GM18951 (cell line): ENCODE measurements around the gene DIP2A.

Source experiments
- POLR2A ChIP-seq: IDR thresholded peaks from 4 replicates; pipeline ENCODE4 v1.6.1; 2011; ENCODE audit warnings: mild to moderate bottlenecking; ENCODE audit not compliant: insufficient read length, insufficient read depth; ENCODE audit errors: extremely low read depth
- in situ Hi-C: fragments of 300-500 bp; cut with MboI; formaldehyde crosslinking; loops from one replicate; pipeline ENCODE4 v1.12.0; 2022; ENCODE audit warnings: low sequenced_read_pairs, mixed read lengths, inconsistent platforms; ENCODE audit not compliant: unreplicated experiment

The DIP2A gene

GRCh38 chr21:46468108-46468774 lies 9.6 kb downstream of the DIP2A start:
- TF ChIP-seq POLR2A = no peak
- in situ Hi-C loops = no loop called here

- in situ Hi-C loops = no loop called here
- TF ChIP-seq POLR2A = no peak
These were observed 10.6 kb downstream of the DIP2A start for GRCh38 chr21:46469275-46469674.

- in situ Hi-C loops = no loop called here
These were observed 12.8 kb downstream of the DIP2A start for GRCh38 chr21:46471514-46471913.

GRCh38 chr21:46472246-46472645 lies 13.6 kb downstream of the DIP2A start:
- in situ Hi-C loops = no loop called here
- no peak for TF ChIP-seq POLR2A

More at GRCh38 chr21:46471514-46471913, 12.8 kb downstream of the DIP2A start:
- no peak for TF ChIP-seq POLR2A

- no peak for TF ChIP-seq POLR2A
- in situ Hi-C loops = no loop called here
These were observed 15.7 kb downstream of the DIP2A start for GRCh38 chr21:46474382-46474781.

- TF ChIP-seq POLR2A = no peak
- in situ Hi-C loops = no loop called here
These were observed 16.6 kb downstream of the DIP2A start for GRCh38 chr21:46475296-46475695.

- in situ Hi-C loops = no loop called here
- no peak for TF ChIP-seq POLR2A
These were observed 19.1 kb downstream of the DIP2A start for GRCh38 chr21:46477765-46478164.

- in situ Hi-C loops = no loop called here
- TF ChIP-seq POLR2A = no peak
These were observed 20.2 kb downstream of the DIP2A start for GRCh38 chr21:46478910-46479309.

GRCh38 chr21:46480466-46480865 lies 21.8 kb downstream of the DIP2A start:
- in situ Hi-C loops = no loop called here
- no peak for TF ChIP-seq POLR2A

- no peak for TF ChIP-seq POLR2A
- in situ Hi-C loops = no loop called here
These were observed 23.6 kb downstream of the DIP2A start for GRCh38 chr21:46482225-46482845.

GRCh38 chr21:46482846-46483231 lies 24.1 kb downstream of the DIP2A start:
- TF ChIP-seq POLR2A = no peak
- in situ Hi-C loops = no loop called here

GRCh38 chr21:46483300-46484295 lies 24.9 kb downstream of the DIP2A start:
- in situ Hi-C loops = no loop called here
- no peak for TF ChIP-seq POLR2A

- in situ Hi-C loops = no loop called here
- no peak for TF ChIP-seq POLR2A
These were observed 27.9 kb downstream of the DIP2A start for GRCh38 chr21:46486481-46487126.

GRCh38 chr21:46489162-46489663 lies 30.5 kb downstream of the DIP2A start:
- no peak for TF ChIP-seq POLR2A
- in situ Hi-C loops = no loop called here
